LNCaP clone FGC (cell line): ENCODE results near the gene PTH2R.

Experiments
- DNase-seq: peaks from one replicate; pipeline ENCODE4 v3.0.0-alpha.2; 2011; ENCODE audit warnings: low read depth
- H3K4me3 ChIP-seq: 2 replicates; pipeline ENCODE4 v1.5.1; 2011; ENCODE audit warnings: mild to moderate bottlenecking, low read depth, low read length, control low read depth
- TF ChIP-seq, protein P1 (sequence below): IDR thresholded peaks from 2 replicates; pipeline ENCODE4 v1.5.1; 2012; ENCODE audit warnings: mild to moderate bottlenecking; ENCODE audit not compliant: control insufficient read depth, insufficient read depth; ENCODE audit errors: extremely low read depth

Gene PTH2R

DNA sequence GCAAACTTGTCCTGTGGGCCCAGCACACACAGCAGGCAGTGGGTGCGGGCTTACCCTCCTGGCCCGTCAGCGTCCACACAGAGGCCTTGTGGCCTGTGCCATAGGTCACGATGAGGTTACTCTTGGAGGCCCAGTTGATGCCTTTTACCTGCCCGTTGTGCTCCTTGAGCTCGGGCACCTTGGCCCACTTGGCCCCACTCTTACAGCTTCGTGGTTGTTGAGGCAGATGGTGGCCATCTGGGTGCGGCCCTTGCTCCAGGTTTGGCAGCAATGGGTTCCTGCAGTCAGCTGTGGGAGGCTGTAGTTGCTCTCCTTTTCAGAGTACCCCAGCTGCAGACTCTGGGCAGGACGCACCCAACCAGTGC, 45.5 kb upstream of the PTH2R start:
- no peak overlapping the region for H3K4me3 ChIP-seq
- DNase-seq = no peak
- TF ChIP-seq, protein P1, sequence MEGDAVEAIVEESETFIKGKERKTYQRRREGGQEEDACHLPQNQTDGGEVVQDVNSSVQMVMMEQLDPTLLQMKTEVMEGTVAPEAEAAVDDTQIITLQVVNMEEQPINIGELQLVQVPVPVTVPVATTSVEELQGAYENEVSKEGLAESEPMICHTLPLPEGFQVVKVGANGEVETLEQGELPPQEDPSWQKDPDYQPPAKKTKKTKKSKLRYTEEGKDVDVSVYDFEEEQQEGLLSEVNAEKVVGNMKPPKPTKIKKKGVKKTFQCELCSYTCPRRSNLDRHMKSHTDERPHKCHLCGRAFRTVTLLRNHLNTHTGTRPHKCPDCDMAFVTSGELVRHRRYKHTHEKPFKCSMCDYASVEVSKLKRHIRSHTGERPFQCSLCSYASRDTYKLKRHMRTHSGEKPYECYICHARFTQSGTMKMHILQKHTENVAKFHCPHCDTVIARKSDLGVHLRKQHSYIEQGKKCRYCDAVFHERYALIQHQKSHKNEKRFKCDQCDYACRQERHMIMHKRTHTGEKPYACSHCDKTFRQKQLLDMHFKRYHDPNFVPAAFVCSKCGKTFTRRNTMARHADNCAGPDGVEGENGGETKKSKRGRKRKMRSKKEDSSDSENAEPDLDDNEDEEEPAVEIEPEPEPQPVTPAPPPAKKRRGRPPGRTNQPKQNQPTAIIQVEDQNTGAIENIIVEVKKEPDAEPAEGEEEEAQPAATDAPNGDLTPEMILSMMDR = no peak

DNA sequence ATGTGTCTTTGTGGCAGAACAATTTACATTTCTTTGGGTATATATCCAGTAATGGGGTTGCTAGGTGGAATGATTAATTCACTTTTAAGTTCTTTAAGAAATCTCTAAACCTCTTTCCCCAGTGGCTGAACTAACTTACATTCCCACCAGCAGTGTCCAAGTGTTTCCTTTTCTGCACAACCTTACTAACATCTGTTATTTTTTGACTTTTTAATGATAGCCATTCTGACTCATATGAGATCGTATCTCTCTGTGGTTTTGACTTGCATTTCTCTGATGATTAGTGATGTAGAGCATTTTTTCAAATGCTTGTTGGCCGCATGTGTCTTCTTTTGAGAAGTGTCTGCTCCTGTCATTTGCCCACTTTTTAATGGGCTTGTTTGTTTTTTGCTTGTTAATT, 43.1 kb upstream of the PTH2R start:
- no peak overlapping the region for H3K4me3 ChIP-seq
- no peak for DNase-seq
- TF ChIP-seq, protein P1 = no peak

DNA sequence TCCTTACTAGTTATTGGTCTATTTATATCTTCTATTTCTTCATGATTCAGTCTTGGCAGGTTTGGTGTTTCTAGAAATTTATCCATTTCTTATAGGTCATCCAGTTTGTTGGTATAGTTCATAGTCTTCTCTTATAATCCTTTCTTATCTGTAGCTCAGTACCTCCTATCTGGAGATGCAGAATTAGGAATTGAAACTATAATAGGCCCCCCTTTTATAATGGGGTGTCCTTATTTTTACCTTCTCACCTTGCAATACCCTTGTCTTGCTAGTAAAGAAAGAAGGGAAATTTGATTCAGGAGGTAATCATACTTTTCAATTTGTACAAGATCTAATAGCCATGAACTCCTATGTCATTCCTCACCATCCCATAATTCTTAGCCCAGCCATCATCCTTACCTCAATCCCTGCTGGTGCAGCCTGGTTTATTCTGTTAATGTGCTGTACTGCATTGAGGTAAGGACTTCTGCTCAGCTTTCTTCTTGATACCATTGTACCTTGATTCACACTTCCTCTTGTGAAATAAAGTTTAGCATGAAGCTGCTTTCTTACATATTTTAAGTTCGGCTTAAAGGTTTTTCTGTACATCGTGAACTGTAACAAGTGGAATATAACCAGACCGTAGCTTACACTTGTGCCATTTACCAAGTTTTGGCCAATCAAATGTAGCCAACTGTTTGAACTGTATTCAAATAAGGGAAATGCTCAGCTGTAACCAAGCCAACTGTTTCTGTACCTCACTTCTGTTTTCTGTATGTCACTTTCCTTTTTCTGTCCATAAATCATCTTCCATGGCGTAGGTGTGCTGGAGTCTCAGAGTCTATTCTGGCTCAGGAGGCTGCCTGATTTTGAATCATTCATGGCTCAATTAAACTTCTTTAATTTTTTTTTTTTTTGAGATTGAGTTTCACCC, 40.1 kb upstream of the PTH2R start:
- no peak for DNase-seq
- TF ChIP-seq, protein P1 = no peak
- H3K4me3 ChIP-seq = no peak overlapping the region

DNA sequence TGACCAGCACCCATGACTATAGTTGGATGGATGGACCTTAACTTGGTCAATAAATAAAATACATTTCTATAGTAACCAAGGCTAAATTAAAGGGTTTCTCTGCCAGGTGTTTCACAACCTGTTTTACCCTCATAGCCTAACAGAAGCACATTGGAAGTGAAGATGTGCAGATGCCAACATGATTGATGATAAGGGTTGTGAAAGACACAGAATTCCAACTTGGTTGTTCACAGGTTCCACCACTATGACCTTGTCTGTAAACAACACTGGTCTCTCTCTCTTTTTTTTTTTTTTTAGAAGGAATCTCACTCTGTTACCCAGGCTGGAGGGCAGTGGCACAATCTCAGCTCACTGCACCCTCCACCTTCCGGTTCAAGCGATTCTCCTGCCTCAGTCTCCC, 37.5 kb upstream of the PTH2R start:
- H3K4me3 ChIP-seq = no peak overlapping the region
- DNase-seq = no peak
- TF ChIP-seq, protein P1 = no peak

DNA sequence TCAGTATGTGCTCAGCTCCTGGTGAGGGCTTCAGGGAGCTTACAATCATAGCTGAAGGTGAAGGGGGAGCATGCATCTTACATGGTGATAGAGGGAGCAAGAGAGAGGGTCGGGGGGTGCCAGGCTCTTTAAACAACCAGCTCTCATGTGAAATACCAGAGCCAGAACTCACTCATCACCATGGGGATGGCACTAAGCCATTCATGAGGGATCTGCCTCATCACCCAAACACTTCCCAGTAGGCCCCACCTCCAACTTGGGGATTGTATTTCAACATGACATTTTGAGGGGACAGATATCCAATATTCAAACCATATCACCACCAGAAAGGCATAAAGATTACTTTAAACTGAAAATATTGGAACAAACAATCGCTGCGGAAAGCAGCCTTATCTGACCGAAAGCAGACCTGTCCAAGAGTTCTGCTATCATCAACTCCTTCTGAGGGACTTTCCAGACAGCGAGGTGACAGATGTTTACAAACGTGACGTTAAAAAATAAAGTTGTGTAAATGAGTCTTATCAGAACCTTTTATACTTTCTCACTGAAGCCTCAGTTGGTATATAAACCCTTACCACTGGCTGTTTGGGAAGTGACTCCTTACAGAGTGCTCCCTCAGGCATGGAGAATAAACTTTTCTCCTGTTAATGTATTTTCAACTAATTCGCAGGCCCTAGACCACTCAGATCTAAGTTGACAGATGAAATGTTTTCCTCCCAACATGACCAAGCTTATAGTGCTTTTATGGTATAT, 35.5 kb upstream of the PTH2R start:
- DNase-seq = no peak
- TF ChIP-seq, protein P1 = no peak
- H3K4me3 ChIP-seq = no peak overlapping the region

DNA sequence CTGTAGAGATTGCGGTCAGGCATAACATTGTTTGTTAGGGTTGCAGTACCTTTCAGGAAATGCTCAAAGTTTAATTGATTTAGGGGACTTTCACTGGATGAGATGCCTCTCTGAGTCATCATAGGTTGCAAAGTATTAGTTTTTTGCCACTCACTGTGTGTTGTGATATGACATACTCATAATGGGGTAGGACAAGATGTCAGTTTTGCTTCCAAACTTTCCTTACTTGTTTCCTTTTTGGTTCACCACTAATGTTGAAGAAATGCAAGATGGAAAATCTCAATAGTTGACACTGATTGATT, 35.0 kb upstream of the PTH2R start:
- DNase-seq = no peak
- H3K4me3 ChIP-seq = no peak overlapping the region
- TF ChIP-seq, protein P1 = no peak
